ENCODE data around the gene CERT1.

DNA sequence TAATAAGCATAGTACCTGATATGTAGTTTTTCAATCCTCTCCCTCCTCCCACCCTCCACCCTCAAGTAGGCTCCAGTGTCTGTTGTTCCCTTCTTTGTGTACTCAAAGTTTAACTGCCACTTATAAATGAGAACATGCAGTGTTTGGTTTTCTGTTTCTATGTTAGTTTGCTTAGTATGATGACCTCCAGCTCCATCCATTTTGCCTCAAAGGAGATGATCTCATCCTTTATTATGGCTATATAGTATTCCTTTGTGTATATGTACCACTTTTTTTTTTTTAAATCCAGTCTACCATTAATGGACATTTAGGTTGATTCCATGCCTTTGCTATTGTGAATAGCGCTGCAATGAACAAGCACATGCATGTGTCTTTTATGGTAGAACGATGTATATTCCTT is 20.8 kb upstream of the CERT1 start:
- TF ChIP-seq, protein P1, sequence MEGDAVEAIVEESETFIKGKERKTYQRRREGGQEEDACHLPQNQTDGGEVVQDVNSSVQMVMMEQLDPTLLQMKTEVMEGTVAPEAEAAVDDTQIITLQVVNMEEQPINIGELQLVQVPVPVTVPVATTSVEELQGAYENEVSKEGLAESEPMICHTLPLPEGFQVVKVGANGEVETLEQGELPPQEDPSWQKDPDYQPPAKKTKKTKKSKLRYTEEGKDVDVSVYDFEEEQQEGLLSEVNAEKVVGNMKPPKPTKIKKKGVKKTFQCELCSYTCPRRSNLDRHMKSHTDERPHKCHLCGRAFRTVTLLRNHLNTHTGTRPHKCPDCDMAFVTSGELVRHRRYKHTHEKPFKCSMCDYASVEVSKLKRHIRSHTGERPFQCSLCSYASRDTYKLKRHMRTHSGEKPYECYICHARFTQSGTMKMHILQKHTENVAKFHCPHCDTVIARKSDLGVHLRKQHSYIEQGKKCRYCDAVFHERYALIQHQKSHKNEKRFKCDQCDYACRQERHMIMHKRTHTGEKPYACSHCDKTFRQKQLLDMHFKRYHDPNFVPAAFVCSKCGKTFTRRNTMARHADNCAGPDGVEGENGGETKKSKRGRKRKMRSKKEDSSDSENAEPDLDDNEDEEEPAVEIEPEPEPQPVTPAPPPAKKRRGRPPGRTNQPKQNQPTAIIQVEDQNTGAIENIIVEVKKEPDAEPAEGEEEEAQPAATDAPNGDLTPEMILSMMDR (IDR thresholded peaks at IDR 0.05), result no peak
- no peak for TF ChIP-seq POLR2A (IDR thresholded peaks at IDR 0.05)
